GM18502 (cell line): ENCODE data around the gene PHF24.

Experiments
- ATAC-seq: cut with Tn5 transposase; IDR thresholded peaks from one replicate; pipeline ENCODE4 v1.9.1; 2021; ENCODE audit warnings: mild to moderate bottlenecking; ENCODE audit not compliant: unreplicated experiment, poor library complexity

PHF24 gene

DNA sequence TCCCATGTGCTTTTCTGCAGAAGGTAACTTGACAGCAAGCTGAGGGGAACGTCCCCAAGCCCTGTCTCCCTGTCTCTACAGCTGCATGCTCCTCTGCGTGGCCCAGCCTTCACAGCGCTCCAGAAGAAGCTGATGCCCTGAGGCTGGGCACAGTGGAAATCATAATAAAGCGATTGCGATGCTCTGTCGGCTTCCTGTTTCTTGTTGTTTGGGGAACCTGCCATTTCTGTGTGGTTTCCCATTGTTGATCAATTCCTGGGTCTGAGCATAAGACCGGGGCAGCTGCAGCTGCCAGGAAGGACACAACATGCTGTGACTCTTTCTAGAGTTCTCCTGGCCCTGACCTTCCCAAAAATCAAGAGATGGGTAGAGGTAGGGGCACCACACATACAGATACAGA lies 24.3 kb downstream of the PHF24 start:
- ATAC-seq, result no peak

DNA sequence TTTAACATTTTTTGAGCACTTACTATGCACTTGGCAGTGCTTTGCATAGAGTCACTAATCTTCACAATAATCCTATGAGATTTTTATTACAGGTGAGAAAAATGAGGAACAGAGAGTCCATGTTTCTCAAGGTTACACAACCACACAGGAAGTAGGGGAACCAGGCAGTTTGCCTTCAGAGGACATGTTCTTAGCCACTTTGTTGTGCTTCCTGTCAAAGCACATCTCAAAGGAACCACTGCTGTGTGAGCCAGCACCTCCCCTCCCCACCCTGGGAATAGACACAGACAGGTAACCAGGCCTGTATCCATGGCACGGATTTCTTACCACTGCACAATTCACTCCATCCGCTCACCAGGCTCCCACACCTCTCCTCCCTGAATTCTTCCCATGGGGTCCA lies 25.1 kb downstream of the PHF24 start:
- ATAC-seq, result peak; percentile 71

DNA sequence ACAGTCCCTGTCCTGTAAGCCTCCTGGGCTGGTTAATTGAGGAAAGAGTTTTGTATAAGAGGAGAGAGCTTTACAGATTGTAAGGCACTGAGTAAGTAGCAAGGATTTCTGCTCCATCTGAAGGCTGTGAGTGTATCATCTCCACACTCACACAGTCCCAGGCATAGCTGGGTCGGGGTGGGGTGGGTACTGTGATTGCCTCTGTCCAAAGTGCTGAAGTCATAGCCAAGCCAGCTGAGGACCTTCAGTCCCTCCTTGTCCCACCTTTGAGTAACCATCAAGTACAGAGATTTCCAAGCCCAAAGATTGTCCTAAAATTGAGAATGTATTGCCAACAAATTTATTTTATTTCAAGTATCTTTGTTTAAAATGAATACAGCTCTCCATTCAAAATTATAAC lies 26.0 kb downstream of the PHF24 start:
- ATAC-seq, result no peak

DNA sequence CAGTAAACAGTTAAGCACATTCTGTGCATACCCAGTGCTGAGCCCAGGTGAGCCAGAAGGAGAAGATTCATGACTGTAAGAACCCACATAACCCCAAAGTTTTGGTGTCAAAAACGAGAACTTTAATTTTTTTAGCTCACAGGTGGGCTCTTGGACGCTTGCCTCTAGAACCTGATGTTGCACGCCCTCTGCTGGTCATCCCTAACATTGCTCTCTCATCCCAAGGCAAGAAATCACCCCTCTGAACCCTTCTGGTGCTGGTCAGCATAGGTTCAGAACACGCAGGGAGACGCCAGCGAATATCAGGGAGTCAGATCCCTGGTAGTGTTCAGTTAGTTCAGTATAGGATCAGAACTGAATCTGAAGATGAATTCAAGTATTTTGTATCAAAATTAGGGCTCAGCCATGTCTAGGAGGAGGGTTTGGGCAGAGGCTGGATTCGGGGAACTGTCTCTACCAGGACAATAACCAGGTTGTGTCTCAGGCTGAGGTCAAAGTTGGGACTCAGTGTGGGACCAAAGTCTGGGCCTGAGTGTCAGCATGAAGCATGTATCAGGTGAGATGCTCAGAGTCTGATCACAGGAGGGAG lies 27.3 kb downstream of the PHF24 start:
- no peak for ATAC-seq

DNA sequence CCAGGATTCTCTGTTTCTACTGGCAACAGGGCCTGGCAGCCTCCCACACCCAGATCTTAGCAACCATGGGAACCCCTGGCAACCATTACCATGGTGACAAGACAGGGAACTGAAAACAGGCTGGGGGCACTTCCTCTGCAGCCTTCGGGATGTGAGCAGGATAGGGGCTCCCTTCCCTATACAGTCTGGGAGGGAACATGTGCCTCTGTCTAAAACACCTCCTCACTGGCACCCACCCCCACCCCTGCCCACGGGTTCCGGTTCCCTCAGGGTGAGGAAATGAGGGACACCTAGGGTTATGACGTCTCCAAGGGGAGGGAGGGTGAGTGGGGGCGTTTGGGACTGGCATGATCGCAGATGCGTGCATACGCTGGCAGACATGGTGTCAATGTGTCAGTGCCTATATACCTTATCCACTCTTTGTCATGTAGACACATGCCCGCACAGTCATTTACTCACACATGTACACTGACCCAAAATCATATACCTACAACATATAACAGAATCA lies 28.5 kb downstream of the PHF24 start:
- ATAC-seq, result no peak

DNA sequence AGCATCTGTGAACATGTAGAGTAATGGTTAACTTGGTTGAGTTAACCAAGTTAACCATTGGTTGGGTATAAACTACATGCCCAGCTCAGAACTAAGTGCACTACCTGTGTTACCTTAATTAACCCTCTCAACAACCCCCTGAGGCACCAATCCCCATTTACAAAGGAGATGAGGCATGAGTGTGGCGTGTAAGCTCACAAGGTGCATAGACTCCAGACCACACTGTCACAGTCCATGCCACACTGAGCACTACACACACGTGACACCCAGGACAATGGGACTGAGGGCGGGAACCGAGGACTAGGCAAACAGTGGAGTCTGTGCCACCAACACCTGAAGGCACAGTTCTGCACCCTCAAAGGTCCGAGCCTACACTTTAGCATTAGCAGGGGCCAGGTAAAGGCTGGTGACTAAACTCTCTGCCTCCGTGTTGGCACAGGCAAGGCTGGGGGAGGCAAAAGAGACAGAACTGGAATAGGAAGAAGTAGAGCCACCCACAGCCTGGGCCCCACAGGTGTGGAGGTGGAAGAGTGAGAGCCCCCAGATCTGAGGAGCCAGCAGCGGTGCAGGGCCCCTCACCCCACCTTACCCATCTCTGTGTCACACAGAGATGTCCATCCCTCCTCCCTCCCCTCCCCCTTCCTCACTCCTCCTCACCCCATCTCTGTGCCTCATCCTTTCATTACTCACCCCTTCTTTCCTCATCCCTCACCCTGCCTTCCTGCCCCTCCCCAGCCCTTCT lies 29.2 kb downstream of the PHF24 start:
- ATAC-seq, result no peak

DNA sequence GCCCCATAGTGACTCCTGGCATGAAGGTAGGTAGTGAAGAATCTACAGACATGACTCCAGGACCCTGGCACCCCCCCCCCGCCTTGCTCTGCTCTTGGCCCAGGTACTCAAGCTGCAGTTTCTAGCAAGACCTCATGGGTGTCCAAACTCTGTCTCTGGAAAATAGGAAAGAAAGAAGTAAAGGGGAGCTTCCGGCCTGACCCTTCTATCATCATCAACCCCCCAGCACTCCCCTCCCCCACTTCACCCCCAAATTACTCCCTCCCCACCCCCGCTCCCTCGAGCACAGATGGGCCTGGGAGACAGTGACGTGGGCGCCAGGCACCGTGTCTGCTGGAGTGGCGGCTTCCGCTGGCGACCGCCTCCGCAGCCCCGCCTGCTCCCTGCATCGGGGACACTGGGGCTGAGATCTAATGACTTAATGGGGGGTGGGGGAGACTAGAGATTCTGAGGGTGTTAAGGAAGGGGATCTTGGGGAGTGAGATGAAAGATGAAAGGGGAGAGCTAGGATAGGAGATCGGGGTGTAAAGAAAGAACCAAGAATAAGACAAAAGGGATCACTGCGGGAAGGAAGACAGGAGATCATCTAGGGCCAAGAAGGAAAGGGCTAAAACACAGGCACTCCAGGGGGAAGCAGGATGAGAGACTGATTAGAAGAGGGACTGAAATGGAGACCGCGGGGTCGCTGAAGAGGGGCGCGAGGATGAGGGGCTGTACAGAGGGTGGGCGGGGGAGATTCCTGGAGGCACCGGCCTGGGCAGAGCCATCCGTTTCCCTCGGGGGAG lies 30.3 kb downstream of the PHF24 start:
- no peak for ATAC-seq

DNA sequence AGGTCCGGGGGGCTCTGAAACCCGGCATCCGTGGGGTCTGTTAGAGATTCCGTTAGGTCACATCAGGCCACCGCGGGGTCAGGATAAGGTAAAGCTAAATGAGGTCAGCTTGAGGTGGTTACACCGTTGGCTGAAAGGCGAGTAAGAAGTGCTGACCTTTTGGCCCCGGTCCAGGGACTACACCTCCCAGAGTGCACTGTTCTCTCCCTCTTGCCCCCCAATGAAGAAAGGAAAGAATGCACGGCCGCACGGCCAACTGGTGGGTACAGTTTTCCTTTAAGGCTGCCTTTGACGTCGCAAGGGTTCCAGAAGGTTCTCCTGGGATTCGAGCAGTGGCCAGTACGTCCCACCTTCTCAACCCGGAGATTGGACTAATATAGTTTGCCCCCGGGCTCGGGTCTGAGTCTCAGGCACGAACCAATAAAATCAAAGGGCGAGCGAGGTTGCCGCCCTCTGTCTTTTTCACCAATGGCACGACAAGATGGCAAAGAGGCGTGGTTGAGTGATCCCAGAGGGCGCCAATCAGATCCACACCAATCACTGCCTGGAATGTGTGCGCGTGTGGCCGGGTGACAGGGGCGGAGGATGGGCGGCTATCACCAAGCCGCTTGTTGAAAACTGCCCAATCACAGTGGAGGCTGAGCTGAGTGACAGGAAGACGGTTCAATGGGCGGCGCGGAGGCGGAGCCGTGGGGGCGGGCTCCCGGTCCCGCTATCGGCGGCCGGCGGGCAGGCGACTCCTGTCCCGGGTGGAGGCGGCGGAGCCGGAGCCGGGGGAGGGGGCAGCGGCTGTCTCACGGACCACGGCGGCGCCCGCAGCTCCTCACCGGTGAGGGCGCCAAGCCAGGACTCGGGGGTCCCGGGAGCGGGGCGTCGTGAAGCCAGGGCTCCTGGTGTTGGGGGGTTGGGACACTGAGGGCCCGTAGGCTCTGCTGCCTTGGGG lies 31.2 kb downstream of the PHF24 start, which contains the start of gene DNAJB5:
TSS of gene DNAJB5 (plus strand) at position 743 of the 943 bp plus-strand sequence. CDS start 886 bp downstream, outside the sequence.
- ATAC-seq, result peak; percentile 90

DNA sequence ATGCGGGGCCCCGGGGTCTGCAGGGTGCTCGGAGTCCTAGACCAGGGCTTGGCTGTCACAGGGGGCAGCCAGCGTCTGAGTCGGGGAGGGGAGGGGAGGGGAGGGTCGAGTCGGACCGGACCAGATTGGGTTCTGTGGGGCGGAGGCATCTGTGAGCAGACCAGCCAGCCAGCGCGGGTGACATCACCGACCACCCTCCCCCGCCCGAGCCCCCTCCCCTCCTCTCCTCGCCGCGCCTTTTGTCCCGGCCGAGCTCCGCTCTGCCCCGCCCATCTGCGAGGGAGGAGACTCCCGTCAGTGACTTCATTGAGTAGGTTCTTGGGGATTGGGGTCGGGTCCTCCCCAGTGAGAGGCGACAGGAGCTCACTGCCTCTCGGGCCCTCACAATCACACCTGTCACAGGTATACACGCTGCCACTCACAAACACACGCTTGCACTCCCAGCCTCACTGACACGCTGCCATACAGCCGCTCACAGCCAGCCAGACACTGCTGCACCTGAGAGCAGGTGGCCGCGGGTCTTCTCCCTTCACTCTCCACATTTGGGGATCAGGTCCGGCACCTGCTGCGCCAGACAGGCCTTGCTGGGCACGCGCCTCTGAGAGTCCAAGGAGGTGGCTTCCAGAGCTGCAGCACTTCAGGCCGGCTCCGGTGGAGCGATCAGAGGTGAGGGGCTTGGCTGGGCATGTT lies 32.0 kb downstream of the PHF24 start:
- no peak for ATAC-seq

DNA sequence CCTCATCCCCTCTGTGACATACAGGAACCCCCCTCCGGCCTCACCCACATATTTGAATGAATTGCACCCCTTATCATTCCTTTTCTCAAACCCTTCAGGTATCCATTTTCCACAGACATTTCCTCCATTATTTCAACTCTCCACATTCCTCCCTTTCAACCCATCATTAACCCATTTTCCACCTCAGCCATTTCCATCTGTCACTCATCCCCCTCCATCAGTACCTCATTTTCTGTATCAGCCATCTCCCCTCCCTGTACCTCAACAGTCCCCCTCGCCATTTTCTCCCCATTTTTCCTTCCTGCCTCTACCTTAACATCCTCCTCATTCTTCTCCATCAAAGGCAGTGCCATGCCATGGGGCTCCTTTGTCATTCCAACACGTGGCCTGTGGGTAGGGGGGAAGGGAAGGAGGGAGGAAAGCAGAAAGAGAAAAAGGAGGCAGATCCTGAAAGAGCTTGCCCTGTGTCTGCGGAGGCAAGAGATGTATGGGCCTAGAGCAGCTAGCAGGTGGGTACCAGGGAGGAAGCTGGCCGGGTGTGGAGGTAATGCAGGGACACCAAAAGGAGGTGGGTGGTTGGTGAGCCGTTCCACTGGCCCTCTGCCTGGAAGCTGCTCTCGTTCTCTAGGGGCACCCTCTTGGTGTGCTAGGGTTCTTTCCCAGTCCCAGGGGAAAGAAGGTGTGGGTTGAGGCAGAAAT lies 33.0 kb downstream of the PHF24 start:
- ATAC-seq, result no peak

DNA sequence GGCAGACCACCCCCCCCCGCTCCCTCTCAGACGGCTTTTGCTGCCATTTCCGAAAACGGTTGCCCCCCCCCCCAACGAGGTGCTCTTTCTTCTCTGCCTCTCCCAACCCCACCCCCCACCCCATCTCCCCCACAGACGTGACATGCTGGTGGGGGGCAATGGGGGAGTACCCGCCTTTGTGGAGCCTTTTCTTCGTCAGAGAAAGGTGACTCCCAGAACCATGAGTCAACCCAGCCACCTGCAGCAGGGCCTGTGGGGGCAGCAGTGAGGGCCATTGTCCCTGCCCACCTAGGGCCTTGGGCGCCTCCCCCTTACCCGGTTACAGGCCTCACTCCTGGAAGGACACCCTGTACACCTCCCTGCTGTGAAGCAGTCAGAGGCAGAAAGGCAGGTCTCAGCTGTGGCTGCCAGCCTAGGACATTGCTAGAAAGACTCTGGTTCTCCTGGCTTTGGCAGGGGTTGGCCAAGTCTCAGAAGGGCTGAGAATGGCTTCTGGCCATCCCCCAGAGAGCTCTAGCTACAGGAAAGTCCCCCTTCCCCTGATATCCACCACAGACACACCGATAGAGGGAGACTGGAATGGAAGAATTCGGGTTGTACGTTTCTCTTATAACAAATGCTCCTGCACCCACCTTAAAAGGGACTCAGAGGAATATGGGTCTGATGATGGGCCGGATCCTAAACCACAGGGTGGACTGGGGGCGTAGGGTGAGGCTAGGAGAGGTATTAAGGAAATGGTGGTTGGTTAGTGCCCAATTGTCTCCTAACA lies 33.7 kb downstream of the PHF24 start:
- no peak for ATAC-seq

DNA sequence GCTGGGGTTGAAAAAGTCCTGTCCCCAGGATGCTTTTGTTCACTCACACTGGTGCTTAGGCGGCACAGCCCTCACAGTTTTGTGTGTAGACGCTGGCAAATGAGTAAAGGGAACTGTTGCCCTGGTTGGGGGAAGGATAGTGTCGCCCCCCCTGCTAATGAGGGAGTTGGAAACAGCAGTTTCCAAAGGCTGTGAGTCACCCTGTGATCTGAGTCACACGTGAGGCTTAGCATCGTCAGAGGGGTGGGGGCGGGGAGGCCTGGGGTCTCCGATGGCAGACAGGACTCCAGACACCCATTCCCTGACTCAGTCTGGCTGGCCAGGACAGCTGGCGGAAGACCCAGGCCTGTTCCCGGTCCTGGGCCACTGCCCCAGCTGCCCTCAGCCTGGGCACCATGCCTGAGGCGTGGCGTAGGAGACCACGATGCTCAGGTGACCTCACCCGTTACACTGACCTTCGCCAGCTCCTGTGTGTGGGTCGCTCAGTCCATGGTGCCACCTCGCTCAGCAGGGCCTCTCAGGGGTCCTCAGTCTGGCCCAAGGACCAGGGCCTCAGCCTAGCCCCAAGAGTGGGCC lies 34.4 kb downstream of the PHF24 start:
- ATAC-seq, result no peak

DNA sequence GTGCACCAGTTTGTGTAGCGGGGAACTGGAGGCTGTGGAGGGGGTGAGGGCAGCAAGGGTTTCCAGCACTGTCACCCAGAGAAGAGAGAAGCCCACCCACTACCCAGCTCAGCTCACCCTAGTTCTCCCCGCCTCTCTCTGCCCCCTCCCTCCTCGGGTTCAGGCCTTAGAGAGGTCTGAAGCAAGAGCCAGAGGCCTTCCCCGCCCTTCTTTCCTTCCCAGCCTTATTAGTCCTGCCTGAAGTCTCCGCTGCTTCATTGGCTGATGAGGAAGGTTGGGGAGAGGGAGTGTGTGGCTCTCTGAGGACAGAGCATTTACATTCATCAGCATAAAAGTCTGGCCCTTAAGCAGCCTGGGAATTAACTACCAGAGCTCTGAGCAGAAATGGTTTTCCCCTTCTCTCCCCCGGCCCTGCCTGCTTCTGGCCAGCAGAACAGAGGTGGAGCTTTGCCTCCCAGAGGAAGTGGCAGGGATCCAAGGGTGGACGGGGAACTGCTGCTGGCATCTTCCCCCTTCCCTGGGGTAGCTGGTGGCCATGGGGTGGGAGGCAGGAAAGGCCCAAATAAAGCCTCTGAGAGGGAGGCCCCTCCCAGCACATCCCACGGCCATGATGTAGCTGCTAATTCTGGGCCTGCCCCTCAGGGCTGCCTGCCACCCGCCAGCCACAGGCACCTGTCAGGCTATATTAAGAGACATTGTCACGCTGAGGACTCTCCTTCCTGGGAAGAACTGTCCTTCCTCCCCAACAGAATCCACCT lies 35.6 kb downstream of the PHF24 start:
- no peak for ATAC-seq

DNA sequence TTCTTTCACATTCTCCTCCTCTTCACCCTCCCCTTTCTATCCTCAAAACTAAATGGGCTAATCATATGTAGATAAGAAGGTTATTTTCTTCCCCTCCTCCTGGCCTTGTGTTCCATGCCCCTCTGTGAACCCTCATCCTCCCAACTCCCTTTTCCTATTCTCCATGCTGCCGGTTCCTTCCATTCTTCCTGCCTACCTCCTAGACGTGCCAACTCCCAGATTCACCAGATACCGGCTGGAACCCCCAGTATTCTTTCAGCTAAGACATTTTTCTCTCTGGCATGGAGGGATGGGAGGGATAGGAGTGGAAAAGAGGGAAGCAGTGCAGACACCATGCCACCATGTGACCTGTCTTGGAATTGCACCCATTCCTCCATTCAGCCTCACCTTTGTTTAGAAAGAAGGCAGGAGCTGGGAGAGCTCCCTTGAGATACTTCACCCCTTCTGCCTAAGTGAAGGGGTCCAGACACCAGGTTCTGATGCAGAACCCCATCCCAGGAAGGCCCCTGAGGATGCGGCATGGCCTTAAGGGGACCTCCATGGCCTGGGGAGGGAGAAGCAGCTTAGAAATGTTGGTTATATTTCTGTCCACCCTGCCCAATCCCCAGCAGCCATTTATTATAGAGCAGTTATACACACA lies 36.3 kb downstream of the PHF24 start:
- no peak for ATAC-seq

DNA sequence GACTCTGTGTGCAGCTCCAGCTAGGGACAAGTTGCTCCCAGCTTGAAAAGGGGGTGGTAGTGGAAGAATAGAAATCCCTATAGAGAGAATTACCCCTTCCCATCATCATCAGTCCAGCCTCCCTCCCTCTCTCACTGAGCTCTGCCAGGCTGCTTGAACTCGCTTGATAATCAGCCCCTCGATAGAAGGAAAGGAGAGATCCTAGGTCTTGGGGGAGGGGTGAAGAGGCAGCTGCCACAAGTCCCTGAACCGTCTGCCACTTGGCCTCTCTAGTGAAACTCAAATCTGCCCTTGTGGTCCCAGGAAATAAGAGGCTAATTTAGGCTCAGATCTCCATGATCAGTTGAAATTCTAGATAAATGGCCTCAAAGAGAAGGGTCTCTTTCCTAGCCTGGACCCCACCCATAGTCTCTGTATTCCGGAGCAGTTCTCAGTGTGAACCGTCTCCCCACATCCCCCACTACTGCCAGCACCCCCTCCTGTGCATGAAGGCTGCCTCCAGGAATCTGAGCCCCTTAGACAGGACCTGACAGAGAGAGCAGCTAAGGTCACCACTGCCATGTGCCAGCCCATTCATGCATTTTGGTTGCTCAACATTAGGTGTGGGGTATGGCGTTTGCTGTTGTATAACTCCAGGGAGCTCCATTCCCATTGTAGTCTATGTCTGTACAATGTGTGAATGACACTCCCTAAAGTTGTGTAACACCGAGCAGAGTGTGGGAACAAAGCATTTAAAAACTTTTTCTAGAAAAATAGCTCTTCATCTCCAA lies 37.0 kb downstream of the PHF24 start:
- no peak for ATAC-seq

DNA sequence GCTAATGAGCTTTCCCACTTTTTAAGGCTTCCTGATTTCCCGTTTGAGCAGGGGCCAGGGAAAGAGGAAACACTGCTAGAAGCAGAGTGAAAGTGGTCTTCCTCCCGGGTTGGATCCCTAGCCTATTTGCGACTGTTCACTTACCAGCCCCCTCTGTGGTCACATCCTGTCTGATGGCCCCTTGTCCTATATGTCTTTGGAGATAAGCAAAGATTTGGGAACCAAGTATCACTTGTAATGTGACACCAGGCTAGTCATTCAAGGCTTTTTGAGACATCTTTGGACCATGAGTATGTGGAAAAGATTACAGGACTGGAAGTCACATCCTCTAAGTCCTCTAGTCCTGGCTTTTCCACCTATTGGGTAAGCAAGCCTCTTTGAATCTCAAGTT lies 37.6 kb downstream of the PHF24 start:
- no peak for ATAC-seq
